Right atrium auricular region (tissue), 2 donors: ENCODE results near the gene TMEM40. TPM values are rescaled to one million over a fixed set of nuclear protein-coding genes. Genes with fewer than 3 reads are reported as not detected.
A peak's percentile ranks its signal among the peaks of the same experiment; 100 is the strongest.

Experiments
- DNase-seq: peaks from one replicate; pipeline ENCODE4 v3.0.0-alpha.2; 2019; ENCODE audit warnings: low spot score
- H3K27ac ChIP-seq, 2 donors: fragments of 200-600 bp; sonication (generic); 1 replicate in 1 of 2; 2 replicates in 1 of 2; pipeline ENCODE4 v1.5.1; 2016 to 2019
- H3K27me3 ChIP-seq, 2 donors: fragments of 200-600 bp; sonication (generic); one replicate each; pipeline versions ENCODE4 v1.5.1 to v1.6.0; 2017 to 2019
- H3K36me3 ChIP-seq: fragments of 200-600 bp; sonication (generic); one replicate; pipeline ENCODE4 v1.5.1; 2016
- H3K4me1 ChIP-seq, 2 donors: fragments of 200-600 bp; sonication (generic); one replicate each; pipeline versions ENCODE4 v1.5.1 to v1.6.0; 2017 to 2019
- H3K4me3 ChIP-seq, 2 donors: fragments of 200-600 bp; sonication (generic); 1 replicate in 1 of 2; 2 replicates in 1 of 2; pipeline ENCODE4 v1.5.1; 2017 to 2019; ENCODE audit warnings: mild to moderate bottlenecking in 1 of 2, moderate library complexity in 1 of 2
- H3K9me3 ChIP-seq, 2 donors: fragments of 200-600 bp; sonication (generic); one replicate each; pipeline ENCODE4 v1.5.1; 2019
- CTCF ChIP-seq, 2 donors: fragments of 200-600 bp; sonication (generic); IDR thresholded peaks; one replicate each; pipeline ENCODE4 v1.5.1; 2019; ENCODE audit warnings: antibody characterized with exemption in 2 of 2
- total RNA-seq, 2 donors: library from RNA; depleted of rRNA; stranded (reverse); fragments of >200 nt; gene quantifications; one replicate each; pipeline ENCODE4 v1.1.0, GENCODE V29; 2016

The TMEM40 gene
- total RNA-seq, 2 donors from 2014 or later: 1.8 to 2.3 TPM

- H3K9me3 ChIP-seq: no peaks in the 10 kb centered on the region
- no peaks in the 10 kb centered on the region for H3K27me3 ChIP-seq
- no peak overlapping the region for H3K4me3 ChIP-seq
- H3K27ac ChIP-seq: no peak overlapping the region
- no peaks in the 10 kb centered on the region for H3K4me1 ChIP-seq
- TF ChIP-seq CTCF (IDR thresholded peaks at IDR 0.05): no peak
- DNase-seq: no peak
- H3K36me3 ChIP-seq: no peaks in the 10 kb centered on the region
Observed at GRCh38 chr3:12768579-12769527, 9.8 kb upstream of the TMEM40 start.

GRCh38 chr3:12766541-12766940 lies 7.5 kb upstream of the TMEM40 start:
- Histone ChIP-seq H3K4me3 (no peak overlapping the region), H3K36me3 (no peaks in the 10 kb centered on the region), H3K9me3 (no peaks in the 10 kb centered on the region), H3K4me1 (peaks cover 0 to 8% of the 10 kb centered on the region in 2 donors), H3K27ac (no peak overlapping the region), H3K27me3 (no peaks in the 10 kb centered on the region)
- DNase-seq: no peak
- TF ChIP-seq CTCF (IDR thresholded peaks at IDR 0.05): no peak

- Histone ChIP-seq H3K36me3 (no peaks in the 10 kb centered on the region), H3K4me1 (peaks cover 0 to 17% of the 10 kb centered on the region in 2 donors), H3K27ac (no peak overlapping the region), H3K27me3 (no peaks in the 10 kb centered on the region), H3K4me3 (no peak overlapping the region), H3K9me3 (no peaks in the 10 kb centered on the region)
- no peak for DNase-seq
- no peak for TF ChIP-seq CTCF (IDR thresholded peaks at IDR 0.05)
Observed at GRCh38 chr3:12764171-12764776, 5.2 kb upstream of the TMEM40 start.

- Histone ChIP-seq H3K4me1 (peaks cover 0 to 32% of the 10 kb centered on the region in 2 donors), H3K27me3 (no peaks in the 10 kb centered on the region), H3K4me3 (no peak overlapping the region), H3K36me3 (no peaks in the 10 kb centered on the region), H3K9me3 (no peaks in the 10 kb centered on the region), H3K27ac (peak overlapping the region; percentile 39 to 83)
- DNase-seq: no peak
- TF ChIP-seq CTCF (IDR thresholded peaks at IDR 0.05): no peak
Observed at GRCh38 chr3:12759693-12760565, 870 bp upstream of the TMEM40 start.

GRCh38 chr3:12758025-12758781 lies 856 bp downstream of the TMEM40 start:
- H3K4me1 ChIP-seq: peaks cover 0 to 26% of the 10 kb centered on the region in 2 donors
- TF ChIP-seq CTCF (IDR thresholded peaks at IDR 0.05): peak in 1 of 2 donors; percentile 22
- H3K27me3 ChIP-seq: no peaks in the 10 kb centered on the region
- no peaks in the 10 kb centered on the region for H3K9me3 ChIP-seq
- H3K27ac ChIP-seq: peak overlapping the region; percentile 83
- peak; percentile 70 for DNase-seq
- H3K4me3 ChIP-seq: no peak overlapping the region
- no peaks in the 10 kb centered on the region for H3K36me3 ChIP-seq
